Astrocyte of the spinal cord (primary cell): ENCODE data around the gene SLC66A1.
"Not testable (repeated sequence)": the region's sequence is repeated elsewhere in the genome, so short reads cannot be mapped to it uniquely, and the experiment has no call there.

Source experiments
- DNase-seq: peaks from one replicate; pipeline ENCODE4 v3.0.0; 2011; ENCODE audit warnings: low read depth, low spot score
- H3K4me3 ChIP-seq: 2 replicates; pipeline ENCODE4 v1.5.1; 2011; ENCODE audit warnings: low read depth, mild to moderate bottlenecking, low read length, moderate library complexity
- in situ Hi-C: cut with HindIII; loops from 2 replicates; pipeline ENCODE4 v1.10.0; 2017; ENCODE audit warnings: low sequenced_read_pairs
- TF ChIP-seq, protein P1 (sequence below): IDR thresholded peaks from 2 replicates; pipeline ENCODE4 v1.5.1; 2012; ENCODE audit warnings: low read depth, mild to moderate bottlenecking, low read length, inconsistent platforms

Gene SLC66A1

GRCh38 chr1:19289244-19289643 is 22.9 kb upstream of the SLC66A1 start:
- TF ChIP-seq, protein P1, sequence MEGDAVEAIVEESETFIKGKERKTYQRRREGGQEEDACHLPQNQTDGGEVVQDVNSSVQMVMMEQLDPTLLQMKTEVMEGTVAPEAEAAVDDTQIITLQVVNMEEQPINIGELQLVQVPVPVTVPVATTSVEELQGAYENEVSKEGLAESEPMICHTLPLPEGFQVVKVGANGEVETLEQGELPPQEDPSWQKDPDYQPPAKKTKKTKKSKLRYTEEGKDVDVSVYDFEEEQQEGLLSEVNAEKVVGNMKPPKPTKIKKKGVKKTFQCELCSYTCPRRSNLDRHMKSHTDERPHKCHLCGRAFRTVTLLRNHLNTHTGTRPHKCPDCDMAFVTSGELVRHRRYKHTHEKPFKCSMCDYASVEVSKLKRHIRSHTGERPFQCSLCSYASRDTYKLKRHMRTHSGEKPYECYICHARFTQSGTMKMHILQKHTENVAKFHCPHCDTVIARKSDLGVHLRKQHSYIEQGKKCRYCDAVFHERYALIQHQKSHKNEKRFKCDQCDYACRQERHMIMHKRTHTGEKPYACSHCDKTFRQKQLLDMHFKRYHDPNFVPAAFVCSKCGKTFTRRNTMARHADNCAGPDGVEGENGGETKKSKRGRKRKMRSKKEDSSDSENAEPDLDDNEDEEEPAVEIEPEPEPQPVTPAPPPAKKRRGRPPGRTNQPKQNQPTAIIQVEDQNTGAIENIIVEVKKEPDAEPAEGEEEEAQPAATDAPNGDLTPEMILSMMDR = no peak
- in situ Hi-C loops = no loop called here
- no peak for DNase-seq
- peak overlapping the region; percentile 40 for H3K4me3 ChIP-seq

DNA sequence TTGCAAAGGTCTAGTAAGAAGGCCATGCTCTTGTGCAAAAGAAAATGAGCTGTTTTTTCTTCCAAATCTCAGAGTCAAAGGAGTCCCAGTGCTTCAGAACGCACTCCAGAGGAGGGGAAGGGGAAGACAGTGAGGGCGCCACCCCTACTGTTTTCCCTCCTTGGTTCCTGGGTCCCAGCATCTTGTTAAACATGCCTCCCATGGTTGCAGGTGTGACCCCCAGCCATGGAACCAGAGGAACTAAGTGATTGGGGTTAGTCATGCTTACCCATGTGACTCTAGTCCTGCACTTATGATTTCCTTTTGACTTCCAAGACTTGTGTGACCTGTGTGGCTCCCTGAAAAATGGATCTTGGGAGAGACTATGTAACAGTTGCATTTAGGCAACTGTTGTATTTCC is 17.5 kb upstream of the SLC66A1 start:
- in situ Hi-C loops = no loop called here
- TF ChIP-seq, protein P1 = no peak
- H3K4me3 ChIP-seq = no peak overlapping the region
- no peak for DNase-seq

DNA sequence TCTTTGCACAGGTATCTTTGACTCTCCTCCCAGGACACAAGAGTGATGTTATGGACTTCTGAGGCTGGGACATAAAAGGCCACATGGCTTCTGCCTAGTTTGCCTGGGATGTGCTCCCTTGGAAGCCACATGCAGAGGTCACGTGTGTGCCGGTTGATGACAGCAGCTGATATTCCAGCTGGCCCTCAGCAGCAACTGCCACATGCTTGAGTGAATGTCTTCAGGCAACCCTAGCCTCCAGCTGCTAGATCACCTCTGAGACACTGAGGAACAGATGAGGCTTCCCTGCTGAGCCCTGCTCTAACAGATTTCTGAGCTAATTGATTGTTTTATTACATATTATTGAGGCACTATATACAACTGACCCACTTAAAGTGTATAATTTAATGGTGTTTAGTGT is 11.9 kb upstream of the SLC66A1 start:
- in situ Hi-C loops = no loop called here
- DNase-seq = no peak
- TF ChIP-seq, protein P1 = no peak
- no peak overlapping the region for H3K4me3 ChIP-seq

DNA sequence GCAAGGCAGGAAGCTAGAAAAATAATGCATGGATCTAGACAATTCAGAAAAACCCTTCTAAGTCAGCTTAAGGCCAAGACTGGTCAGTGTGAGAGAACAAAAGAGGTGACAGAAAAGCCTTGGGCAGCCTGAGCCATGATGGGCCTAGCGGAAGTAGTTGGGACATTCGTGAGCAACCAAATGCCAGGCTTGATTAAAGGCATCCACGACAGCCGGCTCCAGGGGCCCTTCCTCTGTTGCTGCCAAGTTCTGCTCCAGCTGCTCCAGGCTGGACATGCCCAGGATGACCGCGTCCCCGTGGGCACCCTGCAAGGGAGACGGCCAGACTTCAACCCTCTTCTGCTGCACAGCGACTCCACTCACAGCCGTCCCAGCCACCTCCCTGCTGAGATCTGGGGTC is 8.0 kb upstream of the SLC66A1 start:
- in situ Hi-C loops = not testable (repeated sequence)

GRCh38 chr1:19305880-19306279 is 6.2 kb upstream of the SLC66A1 start:
- in situ Hi-C loops = no loop called here
- no peak overlapping the region for H3K4me3 ChIP-seq
- TF ChIP-seq, protein P1 = no peak
- no peak for DNase-seq

More for the DNA sequence above, 8.0 kb upstream of the SLC66A1 start:
- DNase-seq, H3K4me3 ChIP-seq: not testable (repeated sequence)

GRCh38 chr1:19306941-19307340 is 5.2 kb upstream of the SLC66A1 start:
- in situ Hi-C loops = no loop called here
- H3K4me3 ChIP-seq = no peak overlapping the region
- TF ChIP-seq, protein P1 = no peak
- no peak for DNase-seq

- no peak overlapping the region for H3K4me3 ChIP-seq
- TF ChIP-seq, protein P1 = no peak
- in situ Hi-C loops = no loop called here
- DNase-seq = no peak
Observed at GRCh38 chr1:19307794-19308508, 4.2 kb upstream of the SLC66A1 start.
